ENCODE results near the gene ZSCAN2. TPM values are rescaled to one million over a fixed set of nuclear protein-coding genes. Genes with fewer than 3 reads are reported as not detected.
"Not testable (repeated sequence)": the region's sequence is repeated elsewhere in the genome, so short reads cannot be mapped to it uniquely, and the experiment has no call there.

ZSCAN2 gene
- total RNA-seq, result 4.6 TPM
- long read RNA-seq, partial matches to known transcripts, result 1 of 8 reads
- long read RNA-seq, other reads (novel, unspliced or antisense), result 3 of 8 reads

DNA sequence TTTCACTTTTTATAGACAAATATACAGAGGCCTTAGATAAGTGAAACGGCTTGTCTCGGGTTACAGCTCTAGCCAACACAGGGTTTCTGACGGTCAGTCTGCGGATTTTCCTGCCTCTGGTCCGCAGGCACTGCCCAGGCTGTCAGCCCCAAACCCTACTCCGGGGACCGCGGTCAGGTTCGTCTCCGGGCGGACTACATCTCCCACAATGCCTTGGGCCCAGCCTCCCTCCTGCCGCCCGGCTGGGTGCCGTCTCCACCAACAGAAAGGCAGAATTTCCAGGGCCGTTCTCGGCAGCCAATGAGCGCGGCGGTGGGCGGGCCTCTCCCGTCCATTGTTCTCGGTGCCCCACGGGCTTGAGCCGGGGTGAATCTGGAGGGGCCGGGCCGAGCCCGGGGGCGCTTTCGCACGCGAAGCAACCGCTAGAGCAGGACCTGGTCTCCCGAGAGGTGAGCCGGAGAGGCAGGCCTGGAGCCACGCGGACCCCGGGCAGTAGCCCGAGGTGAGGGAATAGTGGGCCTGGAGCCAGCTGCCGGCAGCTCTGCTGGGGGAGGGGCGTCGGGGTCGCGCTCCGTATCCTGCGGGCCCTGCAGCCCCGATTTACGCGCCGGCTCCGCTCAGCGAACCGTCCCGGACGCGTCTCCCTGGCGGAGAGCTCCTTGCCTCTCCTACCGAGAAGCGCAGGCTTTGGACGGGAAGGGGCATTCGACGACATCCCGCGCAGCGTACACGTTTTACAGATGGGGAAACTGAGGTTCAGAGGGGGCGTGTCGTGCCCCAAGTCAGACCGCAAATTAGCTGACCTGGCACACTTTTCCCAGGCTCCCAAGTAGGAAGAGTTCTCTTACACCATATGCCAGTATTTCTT lies at the start of gene ZSCAN2:
Gene ZSCAN2 (plus strand): TSS at position 323 of the 868 bp plus-strand sequence. CDS start 2,919 bp downstream, outside the sequence.
- peak; percentile 98 for DNase-seq (ENCODE audit: low spot score)
- intact Hi-C loops (cut with DNase I), result loop anchor here (2.0 to 5.0 kb wide), 3 partner anchors 30 to 216 kb away; partner anchors contain the start of genes ALPK3 and WDR73

GRCh38 chr15:84551624-84552023 lies 49.2 kb upstream of the ZSCAN2 start:
- intact Hi-C loops (cut with DNase I), result not testable (repeated sequence)

DNA sequence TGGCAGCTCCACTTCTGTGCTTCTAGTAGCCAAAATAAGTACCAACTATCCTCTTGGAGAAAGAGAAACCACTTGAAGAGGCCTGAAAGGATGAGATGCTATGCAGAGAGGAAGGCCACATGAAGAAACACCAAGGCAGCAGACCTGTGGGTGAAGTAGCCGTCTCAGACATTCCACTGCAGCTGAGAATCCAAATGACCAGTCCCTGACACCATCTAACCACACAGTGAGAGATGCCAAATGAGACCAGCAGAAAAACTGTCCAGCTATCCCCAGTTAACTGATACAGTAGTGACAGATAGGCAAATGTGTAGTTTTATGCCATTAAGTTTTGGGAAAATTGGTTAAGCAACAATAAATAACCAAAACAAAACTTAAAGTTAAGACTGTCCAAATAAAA lies 47.9 kb upstream of the ZSCAN2 start:
- DNase-seq (ENCODE audit: low spot score), result no peak
- intact Hi-C loops (cut with DNase I), result no loop called here

More at GRCh38 chr15:84551624-84552023, 49.2 kb upstream of the ZSCAN2 start:
- DNase-seq (ENCODE audit: low spot score), result not testable (repeated sequence)

DNA sequence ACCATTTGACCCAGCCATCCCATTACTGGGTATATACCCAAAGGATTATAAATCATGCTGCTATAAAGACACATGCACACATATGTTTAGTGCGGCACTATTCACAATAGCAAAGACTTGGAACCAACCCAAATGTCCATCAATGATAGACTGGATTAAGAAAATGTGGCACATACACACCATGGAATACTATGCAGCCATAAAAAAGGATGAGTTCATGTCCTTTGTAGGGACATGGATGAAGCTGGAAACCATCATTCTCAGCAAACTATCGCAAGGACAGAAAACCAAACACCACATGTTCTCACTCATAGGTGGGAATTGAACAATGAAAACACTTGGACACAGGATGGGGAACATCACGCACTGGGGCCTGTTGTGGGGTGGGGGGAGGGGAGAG lies 44.1 kb upstream of the ZSCAN2 start:
- not testable (repeated sequence) for DNase-seq (ENCODE audit: low spot score)

GRCh38 chr15:84568021-84568420 lies 32.8 kb upstream of the ZSCAN2 start:
- intact Hi-C loops (cut with DNase I), result not testable (repeated sequence)

More for the DNA sequence above, 44.1 kb upstream of the ZSCAN2 start:
- intact Hi-C loops (cut with DNase I), result not testable (repeated sequence)

GRCh38 chr15:84570164-84570735 lies 30.6 kb upstream of the ZSCAN2 start:
- DNase-seq (ENCODE audit: low spot score), result peak; percentile 84

More at GRCh38 chr15:84568021-84568420, 32.8 kb upstream of the ZSCAN2 start:
- DNase-seq (ENCODE audit: low spot score), result not testable (repeated sequence)

GRCh38 chr15:84572231-84572630 lies 28.6 kb upstream of the ZSCAN2 start:
- no peak for DNase-seq (ENCODE audit: low spot score)
- intact Hi-C loops (cut with DNase I), result loop anchor here (10.0 kb wide), 1 partner anchor 843 kb away; no protein-coding TSS in a partner anchor

More at GRCh38 chr15:84570164-84570735, 30.6 kb upstream of the ZSCAN2 start:
- intact Hi-C loops (cut with DNase I), result loop anchor here (10.0 kb wide), 1 partner anchor 845 kb away; no protein-coding TSS in a partner anchor

DNA sequence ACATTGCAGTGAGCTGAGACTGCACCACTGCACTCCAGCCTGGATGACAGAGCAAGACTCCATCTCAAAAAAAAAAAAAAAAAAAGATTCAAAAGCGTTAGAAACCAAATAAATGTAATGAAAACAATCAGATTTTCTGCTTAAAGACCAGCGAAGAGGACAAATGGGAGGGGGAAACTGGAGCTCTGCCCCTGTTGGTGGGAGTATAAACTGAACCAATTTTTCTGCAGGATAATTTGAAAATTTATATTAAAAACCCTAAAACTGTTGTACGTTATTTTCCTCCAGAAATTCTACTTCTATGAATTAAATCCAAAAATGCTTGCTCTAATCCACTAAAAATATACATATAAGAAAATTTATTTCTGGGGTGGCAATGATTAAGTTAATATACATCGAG lies 25.3 kb upstream of the ZSCAN2 start:
- no peak for DNase-seq (ENCODE audit: low spot score)
- intact Hi-C loops (cut with DNase I), result loop anchor here (10.0 kb wide), 1 partner anchor 839 kb away; no protein-coding TSS in a partner anchor

GRCh38 chr15:84577891-84578290 lies 22.9 kb upstream of the ZSCAN2 start:
- intact Hi-C loops (cut with DNase I), result loop anchor here (10.0 kb wide), 1 partner anchor 837 kb away; no protein-coding TSS in a partner anchor
- DNase-seq (ENCODE audit: low spot score), result not testable (repeated sequence)

DNA sequence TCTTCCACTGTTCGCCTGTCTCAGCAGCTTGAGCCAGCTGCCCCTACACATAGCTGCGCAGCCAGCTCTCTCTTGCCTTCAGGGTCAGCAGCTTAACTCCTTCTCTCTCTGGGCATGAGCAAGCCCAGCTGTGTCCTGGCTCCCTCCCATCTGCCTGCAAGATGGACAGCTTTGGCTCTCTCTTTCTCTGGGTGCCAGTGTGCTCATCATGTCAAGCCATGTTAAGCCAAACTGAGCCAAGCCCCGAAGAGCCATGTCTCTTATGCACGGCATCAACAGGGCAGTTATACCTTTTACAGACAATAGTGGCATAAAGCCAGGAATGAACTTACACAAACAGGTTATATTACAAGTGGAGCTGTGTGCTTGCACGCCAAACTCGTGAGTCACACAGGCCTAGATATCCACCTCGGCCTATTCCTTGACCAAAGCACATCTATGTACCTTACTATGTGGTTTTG lies 21.5 kb upstream of the ZSCAN2 start:
- DNase-seq (ENCODE audit: low spot score), result not testable (repeated sequence)
- intact Hi-C loops (cut with DNase I), result loop anchor here (10.0 kb wide), 1 partner anchor 836 kb away; no protein-coding TSS in a partner anchor

GRCh38 chr15:84581676-84582428 lies 19.0 kb upstream of the ZSCAN2 start:
- DNase-seq (ENCODE audit: low spot score); intact Hi-C loops (cut with DNase I): not testable (repeated sequence)

DNA sequence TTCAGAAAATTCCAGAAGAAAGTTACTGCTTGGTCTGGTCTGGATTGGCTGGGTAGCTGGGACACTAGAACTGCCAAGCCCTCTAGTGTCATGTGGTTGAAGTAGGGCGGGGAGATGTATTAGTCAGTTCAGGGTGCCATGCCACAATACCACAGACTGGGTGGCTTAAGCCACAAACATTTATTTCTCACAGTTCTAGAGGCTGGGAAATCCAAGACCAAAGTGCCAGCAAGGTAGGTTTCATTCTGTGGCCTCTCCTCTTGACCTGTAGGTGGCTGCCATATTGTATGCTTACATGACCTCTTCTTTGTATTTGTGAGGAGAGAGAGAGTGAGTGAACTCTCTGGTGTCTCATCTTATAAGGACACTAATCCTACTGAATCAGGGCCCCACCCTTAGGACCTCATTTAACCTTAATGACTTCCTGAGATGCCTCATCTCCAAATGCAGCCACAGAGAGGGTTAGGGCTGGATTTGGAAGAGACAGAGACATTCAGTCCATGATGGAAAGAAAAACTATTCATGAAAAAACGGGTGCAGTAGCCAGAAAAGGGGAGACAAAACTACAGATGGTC lies 18.1 kb upstream of the ZSCAN2 start:
- intact Hi-C loops (cut with DNase I), result no loop called here
- DNase-seq (ENCODE audit: low spot score), result no peak

- intact Hi-C loops (cut with DNase I); DNase-seq (ENCODE audit: low spot score): not testable (repeated sequence)
These were observed 16.9 kb upstream of the ZSCAN2 start for GRCh38 chr15:84583921-84584320.

- DNase-seq (ENCODE audit: low spot score), result no peak
- intact Hi-C loops (cut with DNase I), result loop anchor here (5.0 kb wide), 1 partner anchor 341 kb away; no protein-coding TSS in a partner anchor
These were observed 14.1 kb upstream of the ZSCAN2 start for GRCh38 chr15:84586696-84587095.

DNA sequence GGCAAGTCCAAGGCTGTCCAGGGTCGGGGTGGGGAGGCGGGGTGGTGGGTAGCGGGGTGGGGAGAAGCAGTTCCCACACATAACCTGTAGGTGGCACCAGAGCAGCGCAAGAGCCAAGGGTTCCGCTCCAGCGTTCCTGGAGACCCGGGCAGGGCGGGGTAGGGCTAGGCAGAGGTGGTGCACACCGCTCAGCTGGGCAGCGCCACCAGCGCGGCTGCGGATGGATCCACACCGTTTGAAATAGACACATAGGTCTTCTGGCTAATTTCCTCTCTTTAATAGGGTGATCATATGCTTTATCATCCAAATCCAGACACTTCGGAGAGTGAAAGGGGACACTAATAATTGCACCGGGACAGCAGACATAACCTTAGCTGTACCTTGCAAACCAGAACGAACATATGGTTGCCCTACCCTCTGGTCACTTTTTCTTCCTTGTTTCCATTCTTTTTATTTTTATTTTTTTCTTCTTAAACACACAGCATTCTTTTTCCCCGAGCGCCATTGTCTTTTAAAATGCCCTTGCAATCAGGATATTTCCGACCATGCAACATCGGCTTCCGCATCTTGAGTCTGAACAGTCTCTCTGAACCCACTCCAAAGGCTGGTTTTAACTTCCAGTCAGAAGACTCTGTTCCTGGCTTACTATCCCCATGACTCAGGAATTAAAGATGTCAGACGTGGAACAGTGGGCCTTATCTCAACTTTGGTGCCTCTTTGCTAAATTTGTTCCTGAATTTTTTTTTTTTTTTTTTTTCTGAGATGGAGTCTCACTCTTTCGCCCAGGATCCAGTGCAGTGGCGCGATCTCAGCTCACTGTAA lies 12.5 kb upstream of the ZSCAN2 start:
- intact Hi-C loops (cut with DNase I), result loop anchor here (5.0 kb wide), 1 partner anchor 339 kb away; no protein-coding TSS in a partner anchor
- peak; percentile 94 for DNase-seq (ENCODE audit: low spot score)

DNA sequence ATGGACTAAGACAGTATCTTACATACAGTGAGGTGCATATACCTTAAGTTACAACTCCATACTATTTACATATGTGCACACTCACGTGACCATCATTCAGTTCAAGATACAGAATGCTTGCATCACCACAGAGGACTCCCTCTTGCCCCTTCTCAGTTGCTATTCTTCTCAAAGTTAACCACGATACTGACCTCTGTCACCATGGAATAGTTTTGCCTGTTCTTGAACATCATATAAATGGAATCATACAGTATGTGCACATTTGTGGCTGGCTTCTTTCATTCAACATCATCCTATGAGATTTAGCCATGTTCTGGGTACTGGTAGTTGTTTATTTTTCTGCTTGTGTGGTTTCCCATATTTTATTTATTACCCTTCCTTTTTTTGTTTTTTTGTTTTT lies 10.4 kb upstream of the ZSCAN2 start:
- no peak for DNase-seq (ENCODE audit: low spot score)
- intact Hi-C loops (cut with DNase I), result no loop called here

GRCh38 chr15:84591815-84592214 lies 9.0 kb upstream of the ZSCAN2 start:
- intact Hi-C loops (cut with DNase I), result no loop called here

More at GRCh38 chr15:84591815-84592214, 9.0 kb upstream of the ZSCAN2 start:
- DNase-seq (ENCODE audit: low spot score), result no peak
